ENCODE data around the gene NUP210L.

DNA sequence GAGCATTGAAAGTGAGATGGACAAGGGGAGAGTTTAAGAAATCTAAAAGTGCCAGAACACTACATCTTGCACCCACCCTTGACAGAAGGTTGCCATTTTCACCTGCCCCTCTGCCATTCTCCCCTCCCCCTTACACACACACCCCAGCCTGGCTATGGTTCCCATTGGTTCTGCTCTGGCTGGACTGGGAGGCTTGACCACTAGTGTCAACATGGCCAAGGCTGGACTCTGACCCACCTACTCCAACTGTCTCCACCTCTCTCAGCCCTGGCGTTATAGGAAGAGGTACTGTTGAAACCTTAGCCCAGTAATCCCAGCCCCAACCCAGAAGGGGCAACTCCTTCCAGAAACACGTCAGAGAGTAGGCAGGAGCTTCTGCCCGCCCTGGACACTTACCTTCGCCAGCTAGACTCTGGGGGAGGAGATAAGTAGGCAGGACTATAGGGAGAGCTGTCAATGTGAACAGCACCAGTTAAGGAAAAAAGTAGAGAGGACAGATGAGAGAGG, 201.0 kb downstream of the NUP210L start:
- no peak for TF ChIP-seq ZNF121 (tag by site-specific recombination; IDR thresholded peaks at IDR 0.05)
- no peak for TF ChIP-seq ZNF558 (tag by site-specific recombination; IDR thresholded peaks at IDR 0.05)
- TF ChIP-seq, protein P1, sequence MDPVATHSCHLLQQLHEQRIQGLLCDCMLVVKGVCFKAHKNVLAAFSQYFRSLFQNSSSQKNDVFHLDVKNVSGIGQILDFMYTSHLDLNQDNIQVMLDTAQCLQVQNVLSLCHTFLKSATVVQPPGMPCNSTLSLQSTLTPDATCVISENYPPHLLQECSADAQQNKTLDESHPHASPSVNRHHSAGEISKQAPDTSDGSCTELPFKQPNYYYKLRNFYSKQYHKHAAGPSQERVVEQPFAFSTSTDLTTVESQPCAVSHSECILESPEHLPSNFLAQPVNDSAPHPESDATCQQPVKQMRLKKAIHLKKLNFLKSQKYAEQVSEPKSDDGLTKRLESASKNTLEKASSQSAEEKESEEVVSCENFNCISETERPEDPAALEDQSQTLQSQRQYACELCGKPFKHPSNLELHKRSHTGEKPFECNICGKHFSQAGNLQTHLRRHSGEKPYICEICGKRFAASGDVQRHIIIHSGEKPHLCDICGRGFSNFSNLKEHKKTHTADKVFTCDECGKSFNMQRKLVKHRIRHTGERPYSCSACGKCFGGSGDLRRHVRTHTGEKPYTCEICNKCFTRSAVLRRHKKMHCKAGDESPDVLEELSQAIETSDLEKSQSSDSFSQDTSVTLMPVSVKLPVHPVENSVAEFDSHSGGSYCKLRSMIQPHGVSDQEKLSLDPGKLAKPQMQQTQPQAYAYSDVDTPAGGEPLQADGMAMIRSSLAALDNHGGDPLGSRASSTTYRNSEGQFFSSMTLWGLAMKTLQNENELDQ (tag by site-specific recombination; IDR thresholded peaks at IDR 0.05; ENCODE audit: low read depth), result no peak
- TF ChIP-seq ZNF169 (tag by site-specific recombination; IDR thresholded peaks at IDR 0.05), result no peak
- TF ChIP-seq ZNF776 (tag by site-specific recombination; IDR thresholded peaks at IDR 0.05; ENCODE audit: borderline replicate concordance), result no peak
- TF ChIP-seq, protein P2, sequence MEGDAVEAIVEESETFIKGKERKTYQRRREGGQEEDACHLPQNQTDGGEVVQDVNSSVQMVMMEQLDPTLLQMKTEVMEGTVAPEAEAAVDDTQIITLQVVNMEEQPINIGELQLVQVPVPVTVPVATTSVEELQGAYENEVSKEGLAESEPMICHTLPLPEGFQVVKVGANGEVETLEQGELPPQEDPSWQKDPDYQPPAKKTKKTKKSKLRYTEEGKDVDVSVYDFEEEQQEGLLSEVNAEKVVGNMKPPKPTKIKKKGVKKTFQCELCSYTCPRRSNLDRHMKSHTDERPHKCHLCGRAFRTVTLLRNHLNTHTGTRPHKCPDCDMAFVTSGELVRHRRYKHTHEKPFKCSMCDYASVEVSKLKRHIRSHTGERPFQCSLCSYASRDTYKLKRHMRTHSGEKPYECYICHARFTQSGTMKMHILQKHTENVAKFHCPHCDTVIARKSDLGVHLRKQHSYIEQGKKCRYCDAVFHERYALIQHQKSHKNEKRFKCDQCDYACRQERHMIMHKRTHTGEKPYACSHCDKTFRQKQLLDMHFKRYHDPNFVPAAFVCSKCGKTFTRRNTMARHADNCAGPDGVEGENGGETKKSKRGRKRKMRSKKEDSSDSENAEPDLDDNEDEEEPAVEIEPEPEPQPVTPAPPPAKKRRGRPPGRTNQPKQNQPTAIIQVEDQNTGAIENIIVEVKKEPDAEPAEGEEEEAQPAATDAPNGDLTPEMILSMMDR (tag by site-specific recombination; IDR thresholded peaks at IDR 0.05), result no peak
- TF ChIP-seq KLF7 (tag by site-specific recombination; IDR thresholded peaks at IDR 0.05; ENCODE audit: borderline replicate concordance), result no peak
